GM21786 (cell line): ENCODE measurements around the gene GSTM3.
"Not testable (repeated sequence)": the region's sequence is repeated elsewhere in the genome, so short reads cannot be mapped to it uniquely, and the experiment has no call there.

Source experiments
- ATAC-seq: cut with Tn5 transposase; IDR thresholded peaks from one replicate; pipeline ENCODE4 v1.9.1; 2021; ENCODE audit not compliant: unreplicated experiment

GSTM3 gene

DNA sequence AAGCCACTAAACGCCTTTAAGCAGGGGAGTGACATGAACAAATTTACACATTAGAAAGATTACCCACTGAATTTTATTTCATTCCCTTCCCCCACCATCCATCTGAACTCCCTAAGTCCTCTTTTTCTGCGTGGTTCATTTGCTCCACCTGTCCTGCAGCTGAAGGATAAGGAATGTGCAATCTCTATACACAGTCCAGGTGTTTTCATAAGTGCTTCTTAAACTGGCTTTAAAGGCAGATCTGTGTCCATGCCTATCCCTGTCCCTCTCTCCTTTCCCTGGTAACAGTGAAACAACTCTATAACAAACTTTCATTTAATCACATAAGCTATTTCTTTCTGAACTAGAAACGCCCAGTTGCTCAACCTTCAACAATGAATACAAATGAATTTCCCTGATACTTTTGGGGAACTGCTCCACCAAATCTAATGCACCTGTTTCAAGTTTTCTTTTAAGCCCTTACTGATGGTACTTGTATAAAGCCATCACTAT is 8.4 kb downstream of the GSTM3 start:
- ATAC-seq: no peak

DNA sequence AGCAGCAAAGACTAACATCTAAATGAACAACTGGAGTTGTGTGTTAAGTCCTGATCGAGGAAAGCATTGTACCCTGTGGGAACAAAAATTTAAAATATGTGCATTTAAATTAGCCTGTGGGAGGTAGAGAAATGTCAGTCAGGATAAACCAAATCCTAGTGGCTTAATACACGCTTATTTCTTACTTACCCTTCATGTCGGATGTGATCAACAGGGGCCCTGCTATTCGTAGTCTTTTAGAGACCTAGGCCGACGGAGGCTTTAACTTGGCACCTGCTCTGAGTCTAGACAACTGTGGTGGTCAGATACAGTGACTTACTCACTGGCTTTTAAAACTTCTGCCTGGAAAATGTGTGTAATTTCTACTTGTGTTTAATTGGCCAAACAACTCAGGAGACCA is 10.2 kb downstream of the GSTM3 start:
- no peak for ATAC-seq

DNA sequence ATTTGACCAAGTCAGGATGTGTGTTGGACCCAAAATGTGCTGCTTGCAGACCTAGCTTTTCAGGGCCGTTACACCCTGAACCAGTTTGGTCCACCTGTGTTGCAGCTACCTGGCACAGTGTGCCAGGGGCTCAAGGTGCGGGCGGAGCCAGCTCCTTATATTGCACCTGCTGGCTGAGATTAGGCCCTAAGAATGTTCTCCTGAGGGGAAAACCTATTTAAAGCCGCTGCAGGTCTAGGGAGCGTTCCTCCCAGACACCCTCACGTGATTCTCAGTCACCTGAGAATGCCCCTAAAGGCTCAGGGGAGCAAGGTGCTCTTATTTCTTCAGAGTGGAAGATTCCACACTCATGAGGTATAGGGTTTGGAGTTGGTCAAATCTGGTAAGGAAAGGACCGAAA is 12.0 kb downstream of the GSTM3 start:
- ATAC-seq: no peak

DNA sequence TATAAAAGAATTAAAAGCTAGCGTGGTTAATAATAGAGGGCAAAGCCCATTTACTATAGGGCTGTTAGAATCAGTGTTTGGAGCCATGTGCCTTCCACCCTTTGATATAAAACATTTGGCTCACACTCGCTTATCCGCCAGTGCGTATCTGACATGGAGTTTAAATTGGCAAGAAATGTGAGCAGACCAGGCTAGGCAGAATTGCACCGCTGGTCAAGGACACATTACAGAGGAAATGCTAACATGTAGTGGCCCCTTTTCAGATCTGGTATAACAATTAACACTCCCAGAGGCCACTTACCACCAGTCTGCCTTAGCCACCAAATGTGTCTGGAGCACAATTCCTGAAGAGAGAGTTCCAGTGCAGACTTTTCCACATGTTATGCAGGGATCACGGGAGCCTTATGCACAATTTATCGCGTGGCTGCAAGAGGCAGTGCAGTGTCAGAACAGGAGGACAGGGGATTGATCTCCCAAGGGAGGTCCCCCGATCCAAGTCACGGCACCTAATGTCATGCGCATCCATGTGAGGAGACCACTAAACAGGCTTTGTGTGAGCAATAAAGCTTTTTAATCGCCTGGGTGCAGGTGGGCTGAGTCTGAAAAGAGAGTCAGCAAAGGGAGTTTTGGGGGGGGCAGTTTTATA is 14.0 kb downstream of the GSTM3 start:
- no peak for ATAC-seq

DNA sequence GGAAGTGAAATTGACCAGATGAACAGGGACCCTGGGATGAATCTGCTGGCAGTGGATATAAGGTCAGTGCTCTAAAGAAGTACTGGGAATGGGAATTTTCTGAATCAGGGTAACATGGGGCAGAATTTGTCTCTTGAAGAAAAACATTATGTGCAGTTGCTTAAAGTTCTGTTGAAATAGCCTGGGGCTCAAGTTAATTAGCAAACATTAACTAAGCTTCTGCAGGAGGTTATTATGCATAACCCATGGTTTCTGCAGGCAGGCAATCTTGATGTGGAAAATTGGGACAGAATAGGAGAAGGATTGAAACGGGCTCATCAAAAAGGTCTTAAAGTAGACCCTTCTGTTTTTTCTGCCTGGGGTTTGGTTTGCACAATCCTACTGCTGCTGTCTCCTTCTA is 14.8 kb downstream of the GSTM3 start:
- ATAC-seq: no peak

DNA sequence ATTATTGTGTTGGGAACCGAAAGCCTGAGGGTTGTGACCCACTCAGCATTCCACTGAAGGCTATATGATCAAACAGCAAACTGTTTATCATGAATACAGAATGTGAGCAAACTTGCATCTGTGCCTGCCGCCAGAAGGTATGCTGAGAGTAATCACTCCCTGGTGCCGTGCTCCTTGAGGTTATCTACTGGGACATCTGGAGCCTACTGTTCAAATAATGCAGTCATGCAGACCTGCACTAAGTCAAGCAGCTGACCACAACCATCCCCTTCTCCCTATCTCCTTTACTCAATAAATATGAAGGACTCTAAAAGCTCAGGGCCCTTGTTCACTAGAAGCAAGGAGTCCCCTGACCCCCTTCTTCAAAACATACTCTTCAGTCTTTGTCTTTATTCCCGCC is 15.3 kb downstream of the GSTM3 start:
- no peak for ATAC-seq

DNA sequence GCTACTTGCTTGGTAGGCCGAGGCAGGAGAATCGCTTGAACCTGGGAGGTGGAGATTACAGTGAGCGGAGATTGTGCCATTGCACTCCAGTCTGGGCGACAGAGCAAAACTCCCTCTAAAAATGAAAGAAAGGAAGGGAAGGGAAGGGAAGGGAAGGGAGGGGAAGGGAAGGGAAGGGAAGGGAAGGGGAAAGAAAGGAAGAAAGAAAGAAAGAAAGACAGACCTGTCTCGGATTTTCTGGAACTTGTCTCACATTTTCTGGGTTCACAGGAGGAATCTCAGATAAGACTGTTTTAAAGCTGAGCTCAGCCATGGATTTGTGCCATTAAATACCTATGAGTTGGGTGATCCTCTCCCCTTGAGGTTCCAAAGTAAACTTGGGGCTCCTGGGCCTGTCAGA is 15.9 kb downstream of the GSTM3 start:
- ATAC-seq: no peak

DNA sequence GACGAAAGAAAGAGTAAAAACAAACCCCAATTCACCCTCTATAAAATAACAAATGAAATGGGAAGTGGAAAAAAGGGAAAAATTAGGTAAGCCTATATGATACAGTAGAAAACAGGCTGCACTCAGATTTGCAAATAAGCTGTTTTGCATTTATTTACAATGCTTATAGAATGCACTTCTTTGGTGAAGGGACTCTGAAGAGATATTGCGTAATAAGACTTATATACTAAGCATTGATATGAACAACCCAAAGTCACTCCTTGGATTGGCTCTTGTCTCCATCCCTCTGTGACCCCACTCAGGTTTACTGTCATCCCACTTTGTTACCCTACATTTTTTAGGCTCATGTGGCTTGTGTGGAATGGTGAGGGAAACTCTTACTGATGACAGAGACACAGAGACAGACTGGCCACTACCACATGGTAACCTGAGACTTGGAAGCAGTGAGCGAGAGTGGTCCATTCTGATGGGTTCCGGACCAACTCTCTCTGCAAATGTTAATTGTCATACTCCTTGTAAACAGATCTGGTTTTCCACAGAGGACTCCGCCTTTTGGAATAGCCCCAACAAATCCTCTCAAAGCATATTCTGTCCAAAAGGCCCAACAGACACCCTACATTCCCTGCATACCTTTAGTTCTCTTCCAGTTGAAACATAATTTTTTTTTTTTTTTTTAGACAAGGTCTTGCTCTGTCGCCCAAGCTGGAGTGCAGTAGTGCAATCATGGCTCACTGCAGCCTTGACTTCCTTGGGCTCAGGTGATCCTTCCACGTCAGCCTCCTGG is 17.7 kb downstream of the GSTM3 start:
- no peak for ATAC-seq

DNA sequence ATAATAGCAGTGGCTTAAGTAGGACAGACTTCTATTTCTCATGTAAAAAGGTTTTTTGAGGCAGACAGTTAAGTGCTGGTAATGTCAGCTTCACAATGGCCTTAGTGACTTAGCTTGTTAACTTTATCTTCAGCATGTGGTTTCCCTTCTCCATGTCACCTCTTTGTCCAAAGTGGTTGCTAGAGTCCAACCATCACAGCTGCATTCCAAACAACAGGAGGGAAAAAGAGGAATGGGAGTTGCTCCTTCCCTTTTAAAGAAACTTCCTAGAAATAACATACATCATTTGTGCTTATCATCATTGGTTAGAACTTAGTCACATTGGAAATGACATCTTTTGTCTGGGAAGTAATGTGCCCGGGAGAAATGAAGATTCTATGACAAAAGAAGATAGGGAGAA is 18.9 kb downstream of the GSTM3 start:
- ATAC-seq: no peak

DNA sequence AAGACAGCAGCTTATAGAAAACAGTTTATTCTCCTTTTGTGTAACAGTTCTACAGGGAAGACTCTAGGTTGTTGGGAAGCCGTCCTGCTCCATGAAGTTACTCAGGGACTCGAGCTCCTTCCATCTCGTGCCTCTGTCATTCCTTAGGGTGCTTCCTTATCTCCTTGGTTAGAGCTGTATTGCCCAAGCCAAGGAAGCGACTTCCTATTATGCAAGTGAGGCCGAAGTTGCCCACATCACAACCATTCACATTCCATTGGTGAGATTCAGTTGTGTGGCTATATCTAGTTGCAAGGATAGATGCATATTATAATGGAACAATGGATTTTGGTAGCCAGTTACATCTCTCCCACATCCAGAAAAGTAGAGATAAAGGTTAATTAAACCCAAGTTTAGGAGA is 19.8 kb downstream of the GSTM3 start:
- no peak for ATAC-seq

DNA sequence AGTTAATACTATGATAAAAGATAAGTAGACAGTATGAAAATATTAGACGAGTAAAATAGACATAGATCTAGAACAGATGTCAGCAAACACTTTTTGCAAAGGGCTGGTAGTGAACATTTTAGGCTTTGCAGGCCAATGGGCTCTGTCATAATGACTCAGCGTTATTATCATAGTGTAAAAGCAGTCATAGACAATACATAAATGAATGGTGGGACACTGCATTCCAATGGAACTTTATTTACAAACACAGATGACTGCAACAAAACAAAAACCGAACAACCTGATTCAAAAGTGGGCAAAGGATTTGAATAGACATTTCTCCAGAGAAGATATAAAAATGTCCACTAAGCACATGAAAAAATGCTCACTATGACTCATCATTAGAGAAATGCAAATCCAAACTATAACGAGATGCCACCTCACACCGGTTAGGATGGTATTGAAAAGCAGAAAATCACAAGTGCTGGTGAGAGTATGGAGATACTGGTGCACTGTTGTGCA is 21.5 kb downstream of the GSTM3 start:
- ATAC-seq: no peak

DNA sequence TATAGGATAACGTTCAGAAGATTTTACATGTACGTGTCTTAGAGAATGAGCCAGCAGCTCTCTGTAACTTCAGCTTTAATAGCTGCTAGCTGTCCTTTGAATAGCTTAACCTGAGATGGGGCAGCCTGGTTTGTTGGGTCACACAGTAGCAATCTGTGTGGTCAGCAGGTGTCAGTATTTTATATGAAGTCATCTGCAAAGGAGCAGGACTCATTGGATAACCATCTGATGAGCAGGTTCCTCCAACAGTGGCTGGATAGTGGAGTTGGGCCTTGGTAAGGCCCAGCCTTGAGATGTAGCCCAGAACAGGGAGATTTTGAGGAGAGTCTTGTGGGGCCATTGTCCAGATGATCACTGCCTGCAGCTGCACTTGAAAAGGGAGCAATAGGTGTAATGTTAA is 22.3 kb downstream of the GSTM3 start:
- no peak for ATAC-seq

DNA sequence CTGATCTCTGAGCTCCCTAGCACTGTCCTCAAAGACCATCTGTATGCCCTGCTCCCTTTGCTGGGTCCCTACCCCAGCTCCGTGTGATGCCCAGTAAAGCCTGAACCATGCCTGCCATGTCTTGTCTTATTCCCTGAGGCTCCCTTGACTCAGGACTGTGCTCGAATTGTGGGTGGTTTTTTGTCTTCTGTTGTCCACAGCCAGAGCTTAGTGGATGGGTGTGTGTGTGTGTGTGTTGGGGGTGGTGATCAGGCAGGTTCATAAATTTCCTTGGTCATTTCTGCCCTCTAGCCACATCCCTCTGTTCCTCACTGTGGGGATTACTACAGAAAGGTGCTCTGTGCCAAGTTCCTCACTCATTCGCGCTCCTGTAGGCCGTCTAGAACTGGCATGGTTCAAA is 23.1 kb downstream of the GSTM3 start:
- ATAC-seq: no peak

DNA sequence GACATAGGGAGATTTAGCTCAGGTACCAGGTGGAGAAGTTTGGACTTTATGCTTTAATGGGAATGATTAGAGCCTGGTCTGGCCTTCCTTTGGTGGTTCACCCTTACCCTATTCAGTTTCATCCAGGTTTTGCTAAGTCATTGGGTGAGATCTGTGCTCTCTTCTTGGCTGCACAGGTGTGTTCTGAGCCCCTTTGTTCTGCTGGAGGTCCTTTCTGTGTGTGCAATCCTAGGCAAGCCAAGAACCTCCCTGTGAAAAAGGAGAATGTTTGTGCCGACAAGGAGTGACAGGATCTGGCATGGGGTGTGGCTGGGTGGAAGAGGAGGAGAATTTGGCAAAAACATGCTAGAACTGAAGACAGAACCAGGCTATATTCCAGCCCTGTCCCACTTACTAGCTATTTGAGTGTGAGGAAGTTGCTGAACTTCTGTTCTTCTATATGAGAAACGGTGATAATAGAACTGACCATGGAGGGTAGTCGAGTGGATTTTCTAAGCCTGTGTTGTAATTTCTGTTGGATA is 24.2 kb downstream of the GSTM3 start:
- ATAC-seq: no peak

DNA sequence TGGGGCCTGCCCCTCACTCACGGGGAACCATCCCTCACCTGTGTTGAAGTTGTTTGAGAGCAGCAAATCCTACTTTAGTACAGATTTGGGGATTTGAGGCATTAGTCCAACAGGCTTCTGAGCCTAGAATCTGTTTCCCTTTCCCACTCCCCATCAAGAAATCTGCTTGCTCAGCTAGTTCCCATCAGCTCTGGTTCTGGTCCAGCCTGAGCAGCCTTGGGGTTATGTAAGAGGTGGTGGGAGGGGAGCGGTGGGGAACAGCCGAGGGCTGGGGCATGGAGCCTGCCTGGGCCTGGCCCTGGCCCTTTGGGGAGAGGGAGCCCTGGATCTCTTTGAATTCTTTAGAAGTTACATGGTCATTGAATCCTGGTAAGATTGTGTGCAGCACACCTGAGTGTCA is 24.7 kb downstream of the GSTM3 start:
- ATAC-seq: no peak

DNA sequence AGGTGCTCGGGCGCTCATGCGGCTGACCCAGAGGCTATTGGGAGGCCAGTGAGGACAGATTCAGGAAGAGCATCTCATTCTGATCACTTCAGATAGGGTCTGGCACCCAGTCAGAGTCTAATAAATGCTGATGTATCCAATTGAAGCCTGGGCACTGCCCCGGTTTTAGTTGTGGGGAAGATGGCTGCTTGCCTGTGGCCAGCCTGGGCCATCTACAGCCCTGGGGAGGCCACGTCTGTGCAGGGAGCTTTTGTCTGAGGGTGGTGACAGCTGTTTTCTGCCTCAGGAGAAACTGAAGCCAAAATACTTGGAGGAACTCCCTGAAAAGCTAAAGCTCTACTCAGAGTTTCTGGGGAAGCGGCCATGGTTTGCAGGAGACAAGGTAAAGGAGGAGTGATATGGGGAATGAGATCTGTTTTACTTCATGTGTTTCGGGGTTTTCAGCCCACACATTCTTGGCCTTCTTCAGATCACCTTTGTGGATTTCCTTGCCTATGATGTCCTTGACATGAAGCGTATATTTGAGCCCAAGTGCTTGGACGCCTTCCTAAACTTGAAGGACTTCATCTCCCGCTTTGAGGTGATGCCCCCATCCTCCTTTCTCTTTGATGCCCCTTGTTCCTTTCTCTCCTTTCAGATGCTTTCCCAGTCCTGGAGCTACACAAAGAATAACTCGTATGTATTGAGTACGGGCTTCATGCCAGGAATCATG is 26.0 kb downstream of the GSTM3 start:
- no peak for ATAC-seq

DNA sequence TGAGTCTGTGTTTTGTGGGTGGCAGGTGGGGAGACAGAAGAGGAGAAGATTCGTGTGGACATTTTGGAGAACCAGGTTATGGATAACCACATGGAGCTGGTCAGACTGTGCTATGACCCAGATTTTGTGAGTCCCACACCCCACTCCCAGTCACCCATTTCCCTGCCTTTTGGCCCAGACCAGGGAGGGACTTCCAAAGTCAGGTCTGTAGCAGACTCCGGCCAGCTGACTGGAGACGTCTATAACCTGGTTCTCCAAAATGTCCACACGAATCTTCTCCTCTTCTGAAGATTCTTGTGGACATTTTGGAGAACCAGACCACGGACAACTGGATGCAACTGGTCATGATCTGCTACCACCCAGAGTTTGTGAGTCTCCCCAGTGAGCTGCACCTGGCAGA is 27.2 kb downstream of the GSTM3 start:
- ATAC-seq: no peak

DNA sequence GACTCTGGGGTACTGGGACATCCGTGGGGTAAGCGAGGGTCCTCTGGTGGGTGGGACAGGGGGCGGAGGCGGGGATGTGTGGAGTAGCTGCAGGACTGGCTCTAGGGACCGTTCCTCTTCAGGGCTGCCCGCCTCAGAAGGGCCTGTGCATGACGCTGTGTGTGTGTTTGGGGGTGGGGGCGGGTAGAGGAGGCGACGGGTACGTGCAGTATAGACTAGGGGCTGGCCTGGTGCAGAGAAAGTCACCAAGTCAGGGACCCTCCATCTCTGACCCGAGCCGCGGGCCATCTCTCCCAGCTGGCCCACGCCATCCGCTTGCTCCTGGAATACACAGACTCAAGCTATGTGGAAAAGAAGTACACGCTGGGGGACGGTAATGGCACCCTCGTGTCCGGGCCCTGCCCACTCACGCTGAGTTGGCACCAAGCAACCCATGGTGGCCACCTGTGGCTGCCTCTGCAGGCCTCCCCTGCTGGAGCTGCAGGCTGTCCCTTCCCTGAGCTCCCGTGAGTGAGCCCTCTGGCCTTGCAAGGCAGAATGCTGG is 28.4 kb downstream of the GSTM3 start:
- no peak for ATAC-seq

DNA sequence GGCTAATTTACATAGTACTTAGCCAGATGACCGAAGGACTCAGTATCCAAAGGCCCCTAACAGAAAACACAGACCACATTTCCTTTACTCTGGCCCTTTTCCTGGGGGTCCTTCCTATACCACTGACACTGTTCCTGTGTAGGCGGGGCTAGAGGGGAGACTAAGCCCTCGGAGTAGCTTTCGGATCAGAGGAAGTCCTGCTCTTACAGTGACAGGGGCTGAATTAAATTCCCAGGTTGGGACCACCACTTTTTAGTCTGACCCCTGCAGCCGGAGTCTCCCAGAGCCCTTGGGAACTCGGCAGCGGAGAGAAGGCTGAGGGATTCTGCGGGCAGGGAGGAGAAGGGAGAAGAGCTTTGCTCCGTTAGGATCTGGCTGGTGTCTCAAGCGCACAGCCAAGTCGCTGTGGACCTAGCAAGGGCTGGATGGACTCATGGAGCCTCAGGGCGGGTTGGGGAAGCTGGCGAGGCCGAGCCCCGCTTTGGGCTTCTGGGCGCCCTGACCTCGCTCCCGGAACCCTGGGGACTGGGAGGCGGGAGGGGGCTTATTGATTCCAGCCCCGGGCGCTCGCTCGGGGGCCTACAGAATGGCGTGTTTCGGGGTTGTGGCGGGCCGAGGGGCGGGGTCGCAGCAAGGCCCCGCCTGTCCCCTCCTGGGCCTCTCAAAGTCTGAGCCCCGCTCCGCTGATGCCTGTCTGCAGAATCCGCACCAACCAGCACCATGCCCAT is 29.1 kb downstream of the GSTM3 start, which contains the start of gene GSTM5:
Gene GSTM5 (plus strand): TSS at position 659 of the 728 bp plus-strand sequence. CDS start 62 bp downstream, at position 721.
- ATAC-seq: not testable (repeated sequence)

DNA sequence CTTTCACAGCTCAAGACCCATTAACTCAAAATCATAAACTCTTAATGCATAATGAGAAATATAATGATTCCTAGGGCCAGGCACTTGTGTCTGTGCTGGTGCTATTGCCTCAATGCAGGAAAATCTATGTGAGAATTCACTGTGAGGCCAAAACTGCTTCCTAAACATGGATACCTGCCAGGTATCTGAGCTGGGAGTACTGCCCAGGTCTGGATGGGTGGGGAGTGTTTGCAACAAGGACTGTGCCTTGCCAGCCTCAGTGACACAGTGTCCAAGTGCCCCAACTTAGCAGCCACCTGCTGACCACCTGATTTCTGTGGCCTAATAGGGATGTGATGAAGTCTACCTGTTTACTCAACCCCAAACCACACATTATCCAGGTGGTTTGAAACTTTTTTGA is 31.0 kb downstream of the GSTM3 start:
- ATAC-seq: not testable (repeated sequence)
